ENCODE results near the gene ALPK3.

Gene ALPK3

DNA sequence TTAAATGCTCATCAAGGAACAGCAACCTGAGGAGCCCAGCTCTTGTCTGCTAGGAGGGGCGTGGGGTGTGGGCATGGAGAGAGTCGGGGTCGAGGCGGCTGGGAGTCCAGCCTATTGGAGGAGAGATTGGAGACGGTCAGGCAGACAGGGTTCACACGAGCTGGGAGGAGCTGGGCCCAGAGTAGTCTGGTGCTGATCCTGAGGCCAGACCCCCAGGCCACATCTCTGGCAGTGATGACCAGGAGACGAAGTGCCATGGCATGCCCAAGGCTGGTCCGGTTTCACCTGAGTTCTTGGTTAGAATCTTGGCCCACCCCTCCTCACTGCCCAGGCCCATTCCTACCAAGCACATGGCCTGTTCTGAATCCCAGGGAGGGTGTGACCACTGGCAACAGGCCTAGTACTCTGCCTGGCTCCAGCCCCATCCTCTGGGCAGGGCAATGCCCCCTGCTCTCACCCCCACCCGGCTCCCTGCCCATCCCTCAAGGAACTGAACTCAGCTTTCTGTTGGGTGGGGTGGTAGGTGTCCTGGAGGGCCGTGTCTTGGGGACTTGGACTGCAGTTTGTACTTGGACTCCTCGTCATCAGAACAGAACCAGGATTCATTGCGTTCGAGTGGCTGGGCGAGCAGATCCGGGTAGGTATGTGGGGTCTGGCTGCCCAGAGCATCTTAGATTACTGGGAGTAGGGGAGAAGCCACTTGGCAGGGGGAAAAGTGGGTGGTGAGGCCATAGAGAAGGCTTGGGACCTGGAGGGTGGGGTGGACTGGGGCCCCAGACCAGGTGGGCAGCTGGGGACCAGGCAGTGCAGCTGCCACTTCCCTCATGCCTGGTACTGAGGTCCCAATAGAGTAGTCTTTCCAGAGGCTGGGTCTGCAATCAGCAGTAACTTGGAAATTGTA lies 88.1 kb downstream of the ALPK3 start:
- Histone ChIP-seq H3K36me3 (ENCODE audit: control insufficient read depth, insufficient read depth, low read length) (no peaks in the 10 kb centered on the region), H3K4me1 (peaks cover 10% of the 10 kb centered on the region), H3K9ac (no peak overlapping the region), H3K4me3 (ENCODE audit: low read depth, low read length) (no peak overlapping the region), H3K4me2 (ENCODE audit: low read length) (no peak overlapping the region), H3K79me2 (no peaks in the 10 kb centered on the region), H2AFZ (no peak overlapping the region), H3K27me3 (ENCODE audit: control insufficient read depth, insufficient read depth, low read length) (no peaks in the 10 kb centered on the region), H3K9me3 (ENCODE audit: control insufficient read depth, low read length) (no peaks in the 10 kb centered on the region), H3K27ac (no peak overlapping the region)
- TF ChIP-seq, protein P1, sequence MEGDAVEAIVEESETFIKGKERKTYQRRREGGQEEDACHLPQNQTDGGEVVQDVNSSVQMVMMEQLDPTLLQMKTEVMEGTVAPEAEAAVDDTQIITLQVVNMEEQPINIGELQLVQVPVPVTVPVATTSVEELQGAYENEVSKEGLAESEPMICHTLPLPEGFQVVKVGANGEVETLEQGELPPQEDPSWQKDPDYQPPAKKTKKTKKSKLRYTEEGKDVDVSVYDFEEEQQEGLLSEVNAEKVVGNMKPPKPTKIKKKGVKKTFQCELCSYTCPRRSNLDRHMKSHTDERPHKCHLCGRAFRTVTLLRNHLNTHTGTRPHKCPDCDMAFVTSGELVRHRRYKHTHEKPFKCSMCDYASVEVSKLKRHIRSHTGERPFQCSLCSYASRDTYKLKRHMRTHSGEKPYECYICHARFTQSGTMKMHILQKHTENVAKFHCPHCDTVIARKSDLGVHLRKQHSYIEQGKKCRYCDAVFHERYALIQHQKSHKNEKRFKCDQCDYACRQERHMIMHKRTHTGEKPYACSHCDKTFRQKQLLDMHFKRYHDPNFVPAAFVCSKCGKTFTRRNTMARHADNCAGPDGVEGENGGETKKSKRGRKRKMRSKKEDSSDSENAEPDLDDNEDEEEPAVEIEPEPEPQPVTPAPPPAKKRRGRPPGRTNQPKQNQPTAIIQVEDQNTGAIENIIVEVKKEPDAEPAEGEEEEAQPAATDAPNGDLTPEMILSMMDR (IDR thresholded peaks at IDR 0.05): no peak

DNA sequence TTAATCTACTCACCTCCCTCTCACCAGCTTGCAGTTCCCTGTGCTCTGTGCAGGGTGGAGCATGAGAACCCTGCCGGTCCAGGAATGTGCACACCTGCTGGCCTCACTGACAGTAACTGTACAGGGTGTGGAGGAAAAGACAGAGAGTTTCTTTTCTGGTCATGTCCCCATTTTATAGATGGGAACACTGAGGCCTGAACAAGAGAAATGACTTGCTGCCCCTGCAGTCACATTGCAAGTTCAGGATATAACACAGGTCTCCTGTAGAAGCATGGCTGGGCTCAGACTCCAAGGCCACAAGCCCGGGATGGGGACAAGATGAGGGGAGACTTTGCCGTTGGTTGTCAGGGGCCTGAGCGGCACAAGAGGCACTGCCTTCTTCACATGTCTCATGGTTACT lies 90.6 kb downstream of the ALPK3 start:
- peak overlapping the region; percentile 85 for H3K27ac ChIP-seq

DNA sequence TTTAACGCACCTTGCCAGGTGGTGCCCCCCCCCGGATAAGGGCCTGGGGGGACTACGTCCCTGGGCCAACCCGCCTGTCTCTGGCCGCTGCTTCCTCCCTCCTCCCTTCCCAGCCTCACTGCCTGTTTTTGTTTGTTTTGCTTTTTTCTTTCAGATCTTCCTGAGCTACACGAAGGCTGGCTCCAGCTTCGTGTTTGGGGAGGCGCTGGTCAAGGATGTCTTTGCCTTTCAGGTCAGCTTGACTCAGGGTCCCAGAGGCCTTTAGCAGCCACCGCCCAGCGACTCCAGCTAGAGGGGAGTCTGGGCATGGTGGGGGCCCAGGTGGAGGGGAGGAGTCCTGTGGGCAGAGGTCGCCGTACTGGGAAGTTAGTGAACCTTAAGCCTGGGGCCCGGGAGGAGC lies 91.4 kb downstream of the ALPK3 start:
- Histone ChIP-seq H3K4me2 (ENCODE audit: low read length) (peak overlapping the region; percentile 17), H3K36me3 (ENCODE audit: control insufficient read depth, insufficient read depth, low read length) (no peaks in the 10 kb centered on the region), H3K9ac (no peak overlapping the region), H3K27ac (peak overlapping the region; percentile 85), H3K4me3 (ENCODE audit: low read depth, low read length) (no peak overlapping the region), H3K4me1 (peaks cover 29% of the 10 kb centered on the region), H3K79me2 (no peaks in the 10 kb centered on the region), H2AFZ (peak overlapping the region; percentile 74), H3K27me3 (ENCODE audit: control insufficient read depth, insufficient read depth, low read length) (no peaks in the 10 kb centered on the region), H3K9me3 (ENCODE audit: control insufficient read depth, low read length) (no peaks in the 10 kb centered on the region)
- TF ChIP-seq, protein P1 (IDR thresholded peaks at IDR 0.05): no peak

More for the DNA sequence above, 90.6 kb downstream of the ALPK3 start:
- Histone ChIP-seq H3K4me3 (ENCODE audit: low read depth, low read length) (no peak overlapping the region), H3K4me1 (peaks cover 21% of the 10 kb centered on the region), H3K36me3 (ENCODE audit: control insufficient read depth, insufficient read depth, low read length) (no peaks in the 10 kb centered on the region), H3K27me3 (ENCODE audit: control insufficient read depth, insufficient read depth, low read length) (no peaks in the 10 kb centered on the region), H3K4me2 (ENCODE audit: low read length) (no peak overlapping the region), H3K9me3 (ENCODE audit: control insufficient read depth, low read length) (no peaks in the 10 kb centered on the region), H3K79me2 (no peaks in the 10 kb centered on the region), H3K9ac (no peak overlapping the region), H2AFZ (no peak overlapping the region)
- TF ChIP-seq, protein P1 (IDR thresholded peaks at IDR 0.05): no peak

DNA sequence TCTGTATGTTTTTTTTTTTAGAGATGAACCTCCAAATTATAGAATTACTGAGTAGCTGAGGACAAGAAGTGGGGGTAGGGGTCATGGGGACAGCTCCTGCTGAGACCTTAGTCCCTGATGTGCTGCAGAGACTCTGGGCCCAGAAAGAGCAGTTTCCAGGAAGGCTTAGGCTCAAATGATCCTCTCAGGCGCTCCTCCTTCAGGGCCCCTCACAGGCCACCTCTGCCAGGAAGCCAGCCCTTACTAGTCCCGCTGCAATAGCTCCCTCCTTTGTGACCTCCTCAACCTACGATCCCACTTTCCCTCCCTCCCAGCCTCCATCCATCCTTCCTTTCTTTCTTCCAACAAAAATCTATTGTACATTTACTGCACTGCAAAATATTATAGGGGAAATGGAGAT lies 91.9 kb downstream of the ALPK3 start:
- H3K27ac ChIP-seq: peak overlapping the region; percentile 85
- TF ChIP-seq, protein P1 (IDR thresholded peaks at IDR 0.05): no peak
- no peak overlapping the region for H3K4me3 ChIP-seq (ENCODE audit: low read depth, low read length)
- no peak overlapping the region for H3K4me2 ChIP-seq (ENCODE audit: low read length)
- H3K27me3 ChIP-seq (ENCODE audit: control insufficient read depth, insufficient read depth, low read length): no peaks in the 10 kb centered on the region
- H3K9ac ChIP-seq: no peak overlapping the region
- H3K36me3 ChIP-seq (ENCODE audit: control insufficient read depth, insufficient read depth, low read length): no peaks in the 10 kb centered on the region
- no peaks in the 10 kb centered on the region for H3K9me3 ChIP-seq (ENCODE audit: control insufficient read depth, low read length)
- H3K79me2 ChIP-seq: no peaks in the 10 kb centered on the region
- peaks cover 29% of the 10 kb centered on the region for H3K4me1 ChIP-seq
- peak overlapping the region; percentile 74 for H2AFZ ChIP-seq
